ENCODE data around the gene RADIL. TPM values are rescaled to one million over a fixed set of nuclear protein-coding genes. Genes with fewer than 3 reads are reported as not detected.

RADIL gene
- total and polyA plus RNA-seq, 2 of the 13 experiments (the other 11 are each of a cell fraction or from before 2014, with no cell fraction given), result 0.05 to 0.09 TPM

GRCh38 chr7:4775250-4775847 lies 108.2 kb downstream of the RADIL start, which contains the start of gene AP5Z1 (continued):
- TF ChIP-seq, protein P1, sequence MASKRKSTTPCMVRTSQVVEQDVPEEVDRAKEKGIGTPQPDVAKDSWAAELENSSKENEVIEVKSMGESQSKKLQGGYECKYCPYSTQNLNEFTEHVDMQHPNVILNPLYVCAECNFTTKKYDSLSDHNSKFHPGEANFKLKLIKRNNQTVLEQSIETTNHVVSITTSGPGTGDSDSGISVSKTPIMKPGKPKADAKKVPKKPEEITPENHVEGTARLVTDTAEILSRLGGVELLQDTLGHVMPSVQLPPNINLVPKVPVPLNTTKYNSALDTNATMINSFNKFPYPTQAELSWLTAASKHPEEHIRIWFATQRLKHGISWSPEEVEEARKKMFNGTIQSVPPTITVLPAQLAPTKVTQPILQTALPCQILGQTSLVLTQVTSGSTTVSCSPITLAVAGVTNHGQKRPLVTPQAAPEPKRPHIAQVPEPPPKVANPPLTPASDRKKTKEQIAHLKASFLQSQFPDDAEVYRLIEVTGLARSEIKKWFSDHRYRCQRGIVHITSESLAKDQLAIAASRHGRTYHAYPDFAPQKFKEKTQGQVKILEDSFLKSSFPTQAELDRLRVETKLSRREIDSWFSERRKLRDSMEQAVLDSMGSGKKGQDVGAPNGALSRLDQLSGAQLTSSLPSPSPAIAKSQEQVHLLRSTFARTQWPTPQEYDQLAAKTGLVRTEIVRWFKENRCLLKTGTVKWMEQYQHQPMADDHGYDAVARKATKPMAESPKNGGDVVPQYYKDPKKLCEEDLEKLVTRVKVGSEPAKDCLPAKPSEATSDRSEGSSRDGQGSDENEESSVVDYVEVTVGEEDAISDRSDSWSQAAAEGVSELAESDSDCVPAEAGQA (IDR thresholded peaks at IDR 0.05; ENCODE audit: low read depth), result peak; percentile 56; the same call in 1 of the 2 replicates
- TF ChIP-seq, protein P1 (CRISPR knock-in tag; IDR thresholded peaks at IDR 0.05; ENCODE audit: borderline replicate concordance), result no peak
- TF ChIP-seq ZNF441 (CRISPR knock-in tag; IDR thresholded peaks at IDR 0.05; ENCODE audit: borderline replicate concordance) (0 out of 2 replicates have a peak, but pooled peaks have one; percentile 13), NFYC (CRISPR knock-in tag; IDR thresholded peaks at IDR 0.05) (peak; percentile 92), NFIC (IDR thresholded peaks at IDR 0.05; ENCODE audit: low read length) (peak; percentile 95), KMT2B (CRISPR knock-in tag; IDR thresholded peaks at IDR 0.05) (peak; percentile 87), AKAP8 (CRISPR knock-in tag; IDR thresholded peaks at IDR 0.05) (peak; percentile 76; the same call in 1 of the 2 replicates), ZNF451 (CRISPR knock-in tag; IDR thresholded peaks at IDR 0.05) (0 out of 2 replicates have a peak, but pooled peaks have one; percentile 44), ARID5B (CRISPR knock-in tag; IDR thresholded peaks at IDR 0.05) (peak; percentile 56), FOXK2 (IDR thresholded peaks at IDR 0.05) (peak; percentile 41), AHR (CRISPR knock-in tag; IDR thresholded peaks at IDR 0.05) (0 out of 2 replicates have a peak, but pooled peaks have one; percentile 56), ZKSCAN5 (CRISPR knock-in tag; IDR thresholded peaks at IDR 0.05) (no peak), ZNF550 (CRISPR knock-in tag; IDR thresholded peaks at IDR 0.05; ENCODE audit: borderline replicate concordance) (no peak), ZSCAN31 (CRISPR knock-in tag; IDR thresholded peaks at IDR 0.05; ENCODE audit: low read depth) (no peak; the same call in 1 of the 2 replicates), ARID2 (CRISPR knock-in tag; IDR thresholded peaks at IDR 0.05; ENCODE audit: borderline replicate concordance) (no peak), MAZ (IDR thresholded peaks at IDR 0.05; ENCODE audit: borderline replicate concordance, low read depth, low read length) (no peak), MAZ (CRISPR knock-in tag; IDR thresholded peaks at IDR 0.05; ENCODE audit: low read depth) (0 out of 2 replicates have a peak, but pooled peaks have one; percentile 36), TBL1XR1 (IDR thresholded peaks at IDR 0.05; ENCODE audit: borderline replicate concordance, low read length, partially characterized antibody) (peak; percentile 79)
- TF ChIP-seq, protein P2, sequence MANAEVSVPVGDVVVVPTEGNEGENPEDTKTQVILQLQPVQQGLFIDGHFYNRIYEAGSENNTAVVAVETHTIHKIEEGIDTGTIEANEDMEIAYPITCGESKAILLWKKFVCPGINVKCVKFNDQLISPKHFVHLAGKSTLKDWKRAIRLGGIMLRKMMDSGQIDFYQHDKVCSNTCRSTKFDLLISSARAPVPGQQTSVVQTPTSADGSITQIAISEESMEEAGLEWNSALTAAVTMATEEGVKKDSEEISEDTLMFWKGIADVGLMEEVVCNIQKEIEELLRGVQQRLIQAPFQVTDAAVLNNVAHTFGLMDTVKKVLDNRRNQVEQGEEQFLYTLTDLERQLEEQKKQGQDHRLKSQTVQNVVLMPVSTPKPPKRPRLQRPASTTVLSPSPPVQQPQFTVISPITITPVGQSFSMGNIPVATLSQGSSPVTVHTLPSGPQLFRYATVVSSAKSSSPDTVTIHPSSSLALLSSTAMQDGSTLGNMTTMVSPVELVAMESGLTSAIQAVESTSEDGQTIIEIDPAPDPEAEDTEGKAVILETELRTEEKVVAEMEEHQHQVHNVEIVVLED (CRISPR knock-in tag; IDR thresholded peaks at IDR 0.05; ENCODE audit: borderline replicate concordance), result peak; percentile 98
